GM19372 (cell line): ENCODE measurements around the gene TM4SF20.

Source experiments
- ATAC-seq: cut with Tn5 transposase; IDR thresholded peaks from one replicate; pipeline ENCODE4 v1.9.1; 2021; ENCODE audit warnings: mild to moderate bottlenecking, low read depth, moderate library complexity; ENCODE audit not compliant: unreplicated experiment

Gene TM4SF20

GRCh38 chr2:227324642-227324994 lies 54.5 kb downstream of the TM4SF20 start:
- ATAC-seq, result peak; percentile 9

GRCh38 chr2:227323818-227324217 lies 55.3 kb downstream of the TM4SF20 start:
- no peak for ATAC-seq

GRCh38 chr2:227322530-227323205 lies 56.4 kb downstream of the TM4SF20 start:
- no peak for ATAC-seq

- ATAC-seq, result no peak
Measured at GRCh38 chr2:227320305-227321094, 58.6 kb downstream of the TM4SF20 start.

GRCh38 chr2:227317834-227318233 lies 61.3 kb downstream of the TM4SF20 start:
- ATAC-seq, result no peak

- no peak for ATAC-seq
Measured at GRCh38 chr2:227313310-227313709, 65.8 kb downstream of the TM4SF20 start.

GRCh38 chr2:227312579-227312978 lies 66.5 kb downstream of the TM4SF20 start:
- no peak for ATAC-seq
